ENCODE measurements around the gene ADARB2. TPM values are rescaled to one million over a fixed set of nuclear protein-coding genes. Genes with fewer than 3 reads are reported as not detected.

Gene ADARB2
- total RNA-seq, 2 donors from 2014 or later: 1.1 to 1.8 TPM

- Mint-ChIP-seq H3K4me1 (peaks cover 3% of the 10 kb centered on the region), H3K36me3 (ENCODE audit: low read depth) (peaks cover 2% of the 10 kb centered on the region), H3K4me3 (no peak overlapping the region), H3K27me3 (ENCODE audit: insufficient read depth) (no peaks in the 10 kb centered on the region), H3K27ac (no peak overlapping the region), H3K9me3 (peaks cover 28% of the 10 kb centered on the region)
- DNase-seq: no peak
- Histone ChIP-seq H3K27me3 (ENCODE audit: control insufficient read depth, insufficient read depth, low read length, poor library complexity, severe bottlenecking) (no peaks in the 10 kb centered on the region), H3K9ac (ENCODE audit: extremely low read depth, low read length, poor library complexity, severe bottlenecking) (no peak overlapping the region), H3K9me3 (ENCODE audit: control insufficient read depth, low read length) (peaks cover 4% of the 10 kb centered on the region), H3K4me3 (ENCODE audit: low read length) (no peak overlapping the region), H3K27ac (ENCODE audit: low read depth, low read length) (no peak overlapping the region), H3K4me1 (ENCODE audit: control insufficient read depth, insufficient read depth, low read length) (no peaks in the 10 kb centered on the region), H3K36me3 (ENCODE audit: control insufficient read depth, insufficient read depth, low read length) (no peaks in the 10 kb centered on the region)
- WGBS, 2 experiments (ENCODE audit: insufficient coverage in 1 of 2, insufficient read length in 1 of 2): 95 to 98% methylated on average over 7 to 10 of the region's 10 CpGs
- TF ChIP-seq, protein P1, sequence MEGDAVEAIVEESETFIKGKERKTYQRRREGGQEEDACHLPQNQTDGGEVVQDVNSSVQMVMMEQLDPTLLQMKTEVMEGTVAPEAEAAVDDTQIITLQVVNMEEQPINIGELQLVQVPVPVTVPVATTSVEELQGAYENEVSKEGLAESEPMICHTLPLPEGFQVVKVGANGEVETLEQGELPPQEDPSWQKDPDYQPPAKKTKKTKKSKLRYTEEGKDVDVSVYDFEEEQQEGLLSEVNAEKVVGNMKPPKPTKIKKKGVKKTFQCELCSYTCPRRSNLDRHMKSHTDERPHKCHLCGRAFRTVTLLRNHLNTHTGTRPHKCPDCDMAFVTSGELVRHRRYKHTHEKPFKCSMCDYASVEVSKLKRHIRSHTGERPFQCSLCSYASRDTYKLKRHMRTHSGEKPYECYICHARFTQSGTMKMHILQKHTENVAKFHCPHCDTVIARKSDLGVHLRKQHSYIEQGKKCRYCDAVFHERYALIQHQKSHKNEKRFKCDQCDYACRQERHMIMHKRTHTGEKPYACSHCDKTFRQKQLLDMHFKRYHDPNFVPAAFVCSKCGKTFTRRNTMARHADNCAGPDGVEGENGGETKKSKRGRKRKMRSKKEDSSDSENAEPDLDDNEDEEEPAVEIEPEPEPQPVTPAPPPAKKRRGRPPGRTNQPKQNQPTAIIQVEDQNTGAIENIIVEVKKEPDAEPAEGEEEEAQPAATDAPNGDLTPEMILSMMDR (conservative IDR thresholded peaks at IDR 0.05): no peak
These were observed 42.5 kb upstream of the ADARB2 start for GRCh38 chr10:1779796-1780195.

GRCh38 chr10:1778375-1778969, 41.1 kb upstream of the ADARB2 start:
- H3K27ac ChIP-seq (ENCODE audit: low read depth, low read length): no peak overlapping the region
- DNase-seq: no peak
- Mint-ChIP-seq H3K27ac (no peak overlapping the region), H3K27me3 (ENCODE audit: insufficient read depth) (no peaks in the 10 kb centered on the region), H3K9me3 (peaks cover 33% of the 10 kb centered on the region), H3K4me1 (peaks cover 4% of the 10 kb centered on the region), H3K4me3 (no peak overlapping the region), H3K36me3 (ENCODE audit: low read depth) (peaks cover 2% of the 10 kb centered on the region)
- H3K4me1 ChIP-seq (ENCODE audit: control insufficient read depth, insufficient read depth, low read length): no peaks in the 10 kb centered on the region
- H3K9me3 ChIP-seq (ENCODE audit: control insufficient read depth, low read length): peaks cover 4% of the 10 kb centered on the region
- TF ChIP-seq, protein P1 (conservative IDR thresholded peaks at IDR 0.05): no peak
- WGBS, 2 experiments (ENCODE audit: insufficient coverage in 1 of 2, insufficient read length in 1 of 2): 96% methylated on average over 10 to 11 of the region's 11 CpGs
- H3K9ac ChIP-seq (ENCODE audit: extremely low read depth, low read length, poor library complexity, severe bottlenecking): no peak overlapping the region
- no peak overlapping the region for H3K4me3 ChIP-seq (ENCODE audit: low read length)
- no peaks in the 10 kb centered on the region for H3K36me3 ChIP-seq (ENCODE audit: control insufficient read depth, insufficient read depth, low read length)
- H3K27me3 ChIP-seq (ENCODE audit: control insufficient read depth, insufficient read depth, low read length, poor library complexity, severe bottlenecking): no peaks in the 10 kb centered on the region

DNA sequence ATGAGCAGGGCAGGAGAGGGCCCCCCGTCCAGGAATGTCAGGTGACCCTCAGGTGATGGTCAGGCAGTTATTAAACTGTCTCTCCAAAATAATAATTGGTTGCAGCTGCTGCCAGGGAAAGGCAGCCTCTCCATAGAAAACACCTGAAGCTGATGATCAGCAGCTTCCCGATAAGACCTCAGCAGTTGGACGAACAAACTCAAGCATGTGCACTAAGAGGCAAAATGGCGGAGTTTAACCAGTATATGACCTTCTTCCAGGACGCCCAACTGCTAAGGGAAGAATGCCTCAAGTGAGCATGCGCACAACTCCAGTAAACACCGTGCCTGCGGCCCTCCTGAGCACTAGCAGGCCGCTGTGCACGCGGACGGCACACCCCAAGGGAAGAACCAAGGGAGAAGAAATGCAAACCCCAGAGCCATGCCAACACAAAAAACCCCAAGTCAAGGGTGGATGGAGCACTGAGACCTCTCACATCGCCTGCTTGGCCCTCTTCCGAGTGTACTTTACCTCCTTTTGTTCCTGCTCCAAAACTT, 38.9 kb upstream of the ADARB2 start:
- TF ChIP-seq, protein P1 (conservative IDR thresholded peaks at IDR 0.05): no peak
- Histone ChIP-seq H3K9me3 (ENCODE audit: control insufficient read depth, low read length) (peaks cover 11% of the 10 kb centered on the region), H3K36me3 (ENCODE audit: control insufficient read depth, insufficient read depth, low read length) (no peaks in the 10 kb centered on the region), H3K4me1 (ENCODE audit: control insufficient read depth, insufficient read depth, low read length) (no peaks in the 10 kb centered on the region), H3K27ac (ENCODE audit: low read depth, low read length) (no peak overlapping the region), H3K27me3 (ENCODE audit: control insufficient read depth, insufficient read depth, low read length, poor library complexity, severe bottlenecking) (no peaks in the 10 kb centered on the region), H3K4me3 (ENCODE audit: low read length) (no peak overlapping the region), H3K9ac (ENCODE audit: extremely low read depth, low read length, poor library complexity, severe bottlenecking) (no peak overlapping the region)
- Mint-ChIP-seq H3K27me3 (ENCODE audit: insufficient read depth) (no peaks in the 10 kb centered on the region), H3K4me3 (no peak overlapping the region), H3K27ac (no peak overlapping the region), H3K9me3 (peaks cover 48% of the 10 kb centered on the region), H3K36me3 (ENCODE audit: low read depth) (peaks cover 2% of the 10 kb centered on the region), H3K4me1 (peaks cover 4% of the 10 kb centered on the region)
- no peak for DNase-seq
- WGBS, 2 experiments (ENCODE audit: insufficient coverage in 1 of 2, insufficient read length in 1 of 2): 94 to 96% methylated on average over 12 to 14 of the region's 14 CpGs
